ENCODE measurements around the gene SPATA4.

DNA sequence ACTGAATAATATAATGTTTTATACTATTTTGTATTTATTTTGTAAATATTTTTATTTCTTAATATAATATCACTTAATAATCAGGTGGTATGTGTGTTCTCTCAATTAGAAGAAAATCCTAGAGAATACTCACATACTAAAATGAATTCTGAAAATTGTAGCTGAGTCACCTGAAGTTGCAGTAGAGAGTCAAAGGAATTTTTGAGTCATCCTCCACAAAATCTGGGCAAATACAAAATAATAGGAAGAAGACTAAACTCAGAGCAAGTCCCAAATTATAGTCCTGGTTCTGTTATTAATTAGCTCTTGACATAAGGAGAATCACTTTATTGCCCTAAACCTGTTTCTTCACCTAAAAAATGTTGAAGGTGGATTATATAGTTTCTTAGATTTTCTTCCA is 57.8 kb downstream of the SPATA4 start:
- TF ChIP-seq TEAD4 (IDR thresholded peaks at IDR 0.05; ENCODE audit: borderline replicate concordance, insufficient read depth): no peak
- TF ChIP-seq YY1 (IDR thresholded peaks at IDR 0.05; ENCODE audit: low read depth): no peak
- TF ChIP-seq CTCF (IDR thresholded peaks at IDR 0.05): no peak
- TF ChIP-seq TAF1 (IDR thresholded peaks at IDR 0.05; ENCODE audit: borderline replicate concordance, low read depth, low read length): no peak
- TF ChIP-seq CHD2 (IDR thresholded peaks at IDR 0.05; ENCODE audit: low read length, partially characterized antibody): no peak

Data from SK-N-SH (cell line).